Measurements from ENCODE around the gene CASD1.

CASD1 gene

GRCh38 chr7:94513565-94513860, 3.9 kb downstream of the CASD1 start:
- DNase-seq, result no peak

DNA sequence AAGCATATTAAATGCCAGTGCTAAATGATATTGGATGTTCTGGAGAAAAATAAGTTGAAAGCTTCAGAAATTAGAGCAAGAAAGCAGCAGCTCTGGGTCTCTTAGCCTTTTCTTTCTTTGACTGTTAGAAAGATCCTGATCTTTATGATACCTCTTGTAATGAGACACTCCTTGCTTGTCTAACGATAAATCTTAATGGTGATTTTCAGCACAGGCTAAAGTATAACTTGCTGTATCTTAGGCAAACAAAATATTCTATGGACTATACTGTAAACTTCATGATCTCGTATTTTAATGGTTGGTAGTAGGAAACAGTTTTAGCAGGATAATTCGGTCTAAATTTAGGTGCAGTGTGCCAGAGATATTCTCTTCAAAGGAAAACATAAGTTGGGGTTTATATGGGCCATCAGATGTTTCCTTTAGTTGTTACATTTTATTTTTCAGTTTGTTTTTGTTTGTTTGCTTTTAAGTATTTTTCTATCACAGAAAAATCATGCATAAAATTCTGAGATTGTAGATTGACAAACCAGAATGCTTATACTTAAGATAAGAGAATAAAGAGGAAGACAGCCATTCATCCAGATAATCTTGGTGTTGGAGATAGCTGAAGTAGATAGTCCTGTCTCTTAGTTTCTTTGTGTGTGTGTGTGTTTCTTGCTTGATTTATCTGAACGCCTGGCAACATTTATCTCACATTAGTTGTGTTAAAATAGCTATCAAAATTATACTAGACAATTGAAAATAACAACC, 4.7 kb downstream of the CASD1 start:
- no peak for DNase-seq

DNA sequence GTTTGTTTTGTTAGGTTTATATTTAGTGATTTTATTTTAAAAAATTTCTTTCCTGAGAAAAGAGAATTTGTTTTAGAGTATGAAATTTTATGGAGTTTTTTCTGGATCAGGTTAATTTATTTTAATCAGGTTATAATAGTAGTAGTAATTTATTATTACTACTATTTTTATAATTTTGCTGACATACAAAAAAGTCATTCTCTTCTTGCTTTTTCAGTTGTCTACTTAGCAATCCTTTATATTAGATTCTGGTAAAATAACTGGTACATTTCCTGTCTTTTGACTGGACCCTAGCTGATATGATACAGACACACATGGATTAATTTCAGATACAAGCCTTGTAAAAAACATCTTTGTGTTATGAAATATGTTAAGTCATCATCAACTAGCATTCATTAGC, 5.3 kb downstream of the CASD1 start:
- no peak for DNase-seq

DNA sequence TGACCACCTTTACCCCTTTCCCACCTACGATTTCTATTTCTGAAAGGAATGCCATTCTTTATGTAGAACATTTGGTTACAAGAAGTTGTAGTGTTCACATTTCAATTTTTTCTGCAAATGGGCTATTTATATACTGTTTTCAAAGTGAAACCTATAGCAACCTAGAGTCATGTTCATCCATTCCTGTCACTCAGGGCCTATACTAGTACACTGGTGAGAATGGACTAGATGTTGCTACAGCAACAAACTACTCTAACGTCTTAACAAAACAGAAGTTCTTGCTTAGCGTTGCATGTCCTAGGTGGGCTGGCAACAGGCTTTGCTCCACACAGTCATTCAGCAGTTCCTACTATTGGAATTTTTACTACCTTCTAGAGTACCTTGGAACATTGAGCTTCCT, 16.3 kb downstream of the CASD1 start:
- no peak for DNase-seq

DNA sequence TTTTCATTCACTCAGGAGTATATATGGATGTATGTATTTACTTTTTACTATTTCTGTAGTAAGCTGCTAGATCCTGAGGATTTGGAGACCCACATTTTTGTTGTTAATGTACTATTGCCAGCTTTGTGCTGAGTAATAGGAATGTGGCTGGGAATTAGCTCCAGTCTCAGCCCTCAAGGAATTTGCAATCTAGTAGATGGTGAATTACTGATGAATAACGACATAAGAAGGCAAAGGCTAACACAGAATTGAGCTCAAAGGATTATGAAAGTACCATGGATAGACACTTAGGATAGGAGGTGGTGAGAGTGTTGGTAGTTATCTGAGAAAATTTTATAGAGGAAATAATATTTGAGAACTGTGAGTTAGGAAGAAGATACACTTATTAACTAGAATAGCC, 19.9 kb downstream of the CASD1 start:
- no peak for DNase-seq

- DNase-seq, result no peak
Observed at GRCh38 chr7:94530109-94530508, 20.5 kb downstream of the CASD1 start.

DNA sequence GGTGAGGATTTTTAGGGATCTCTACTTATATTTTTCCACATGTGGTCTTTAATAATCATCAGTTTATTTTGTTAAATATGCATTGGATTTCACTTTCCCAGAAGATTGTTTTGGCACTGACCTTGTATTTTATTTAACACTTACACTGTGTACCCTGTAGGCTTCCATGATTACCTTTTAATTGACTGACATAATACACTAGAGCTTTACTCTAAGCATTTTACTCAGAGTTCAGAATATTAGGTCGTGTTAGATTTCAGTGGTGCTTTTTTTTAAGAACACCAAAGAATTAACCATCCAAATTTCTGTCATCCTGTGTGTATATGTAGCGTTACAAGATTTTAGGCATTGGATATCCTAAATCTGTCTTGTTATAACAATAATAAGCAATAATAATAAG, 23.1 kb downstream of the CASD1 start:
- DNase-seq, result no peak

- no peak for DNase-seq
Observed at GRCh38 chr7:94540428-94540827, 30.8 kb downstream of the CASD1 start.

DNA sequence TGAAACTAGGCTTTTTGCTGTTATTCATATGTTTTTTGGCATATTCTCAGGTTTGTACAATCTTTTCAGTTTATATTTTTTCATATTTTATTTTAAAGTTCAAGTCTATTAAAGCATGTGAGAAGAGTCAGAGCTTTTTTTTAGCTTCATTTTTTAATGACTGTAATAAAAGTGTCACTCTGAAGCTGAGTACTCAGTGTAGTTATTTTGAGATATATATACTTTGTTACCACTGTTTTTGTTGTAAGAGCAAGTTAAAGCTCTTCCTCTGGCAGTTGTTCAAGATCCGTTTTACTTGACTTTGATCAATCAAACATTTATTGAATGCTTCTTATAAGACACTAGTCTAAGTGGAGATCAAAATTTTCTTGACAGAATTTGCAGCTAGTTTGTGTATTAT, 37.5 kb downstream of the CASD1 start:
- no peak for DNase-seq

- no peak for DNase-seq
Observed at GRCh38 chr7:94556028-94556427, 46.4 kb downstream of the CASD1 start.

DNA sequence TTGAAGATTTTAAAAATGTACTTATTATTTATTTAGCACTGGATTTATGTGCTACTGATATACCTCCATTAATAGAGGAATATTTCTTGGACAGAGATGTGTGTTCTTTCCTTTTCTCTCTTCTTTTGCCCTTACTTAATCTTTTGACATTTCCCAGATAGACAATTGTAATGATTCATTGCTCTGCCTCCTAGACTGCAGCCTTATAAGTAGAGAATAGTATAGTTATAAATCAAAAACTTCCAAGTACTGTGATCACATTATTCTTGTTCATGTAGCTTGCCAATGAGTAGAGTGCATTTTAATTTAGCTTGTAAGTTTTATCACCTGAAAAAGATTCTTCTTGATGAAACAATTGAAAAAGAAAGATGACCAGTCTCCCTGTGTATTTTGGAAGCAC, 47.6 kb downstream of the CASD1 start:
- DNase-seq, result no peak

DNA sequence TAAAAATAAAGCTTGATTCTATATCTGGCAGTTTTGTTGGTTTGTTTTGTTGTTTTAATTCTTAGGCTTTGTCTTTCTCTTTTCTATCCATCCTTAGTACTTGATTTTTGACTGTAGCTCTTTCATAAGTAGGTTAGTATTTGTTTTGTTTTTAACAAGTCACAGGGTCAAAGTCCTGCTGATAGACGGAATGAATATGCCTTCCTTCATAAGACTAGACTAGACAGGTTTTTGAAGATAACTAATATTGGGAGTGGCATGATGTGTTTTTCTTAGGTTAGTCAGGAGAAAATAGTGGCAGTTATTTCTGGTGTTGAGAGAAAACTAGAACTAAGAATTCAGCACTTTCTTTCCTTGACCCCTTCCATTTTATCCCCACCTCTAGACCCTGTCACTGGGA, 50.4 kb downstream of the CASD1 start:
- DNase-seq, result no peak

- DNase-seq, result no peak
Observed at GRCh38 chr7:94561841-94562514, 52.4 kb downstream of the CASD1 start.

- no peak for DNase-seq
Observed at GRCh38 chr7:94562525-94562924, 52.9 kb downstream of the CASD1 start.

DNA sequence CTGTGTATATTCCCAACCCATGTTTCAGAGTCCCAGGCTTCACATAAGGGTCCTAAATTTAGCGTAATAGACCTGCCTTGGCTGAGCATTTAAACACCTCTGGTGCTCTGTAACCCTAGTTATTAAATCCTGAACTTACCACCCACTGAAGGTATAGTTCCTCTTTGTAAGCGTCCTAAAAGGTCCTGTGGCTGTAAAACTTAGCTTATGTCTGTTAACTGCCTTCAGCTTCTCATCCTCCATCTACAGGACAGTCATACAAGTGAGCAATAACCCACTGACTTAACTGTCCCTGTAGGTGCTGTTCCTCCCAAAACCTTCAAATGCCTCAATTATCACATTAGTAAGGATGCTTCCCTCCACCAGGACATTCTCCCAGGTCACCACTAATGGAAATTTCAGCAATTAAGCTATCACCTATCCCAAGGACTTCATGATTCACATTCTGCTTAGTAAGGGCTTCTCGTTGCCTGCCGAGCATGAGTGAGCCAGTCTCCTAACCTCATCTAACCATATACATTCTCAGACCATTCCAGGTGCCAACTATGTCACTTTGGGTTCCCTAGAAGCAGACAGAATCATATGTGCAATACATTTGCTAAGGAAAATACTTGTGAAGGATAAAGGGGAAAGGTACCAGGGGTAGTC, 55.8 kb downstream of the CASD1 start:
- no peak for DNase-seq

DNA sequence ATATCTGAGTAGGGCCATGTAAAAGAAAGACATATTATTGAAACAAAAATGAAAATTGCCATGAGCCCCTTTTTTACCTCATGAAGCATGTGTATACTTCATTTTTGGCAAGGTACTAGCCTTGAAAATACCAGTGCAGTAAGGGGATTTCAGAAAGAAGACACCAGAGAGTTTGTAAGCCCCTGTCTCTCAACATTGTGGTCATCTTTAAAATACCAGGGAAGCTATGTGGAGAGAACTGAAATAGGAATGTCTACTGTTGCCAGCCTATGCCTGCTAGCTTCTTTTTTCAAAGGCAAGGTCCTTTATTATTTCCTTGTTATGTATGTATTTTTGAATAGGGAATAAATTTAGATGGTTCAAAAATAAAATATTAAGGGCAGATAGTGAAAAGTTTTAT, 57.8 kb downstream of the CASD1 start:
- no peak for DNase-seq

DNA sequence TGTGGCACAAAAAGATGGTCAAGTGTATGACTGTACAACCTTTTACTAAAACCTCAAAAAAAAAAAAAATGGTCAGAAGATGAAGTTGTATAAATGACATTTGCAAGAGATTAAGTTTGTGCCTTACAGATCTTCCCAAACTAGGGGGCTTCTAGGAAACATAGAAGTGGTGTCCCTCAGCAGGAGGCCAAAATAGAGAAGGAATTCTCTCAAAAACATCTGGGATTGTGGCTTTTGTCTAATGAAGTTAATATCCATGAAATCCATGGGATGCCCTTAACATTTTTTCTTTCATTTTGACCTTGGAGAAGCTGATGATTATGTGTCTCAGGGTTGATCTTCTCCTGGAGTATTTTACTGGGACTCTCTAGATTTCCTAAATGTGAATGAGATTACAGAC, 62.2 kb downstream of the CASD1 start:
- DNase-seq, result no peak

DNA sequence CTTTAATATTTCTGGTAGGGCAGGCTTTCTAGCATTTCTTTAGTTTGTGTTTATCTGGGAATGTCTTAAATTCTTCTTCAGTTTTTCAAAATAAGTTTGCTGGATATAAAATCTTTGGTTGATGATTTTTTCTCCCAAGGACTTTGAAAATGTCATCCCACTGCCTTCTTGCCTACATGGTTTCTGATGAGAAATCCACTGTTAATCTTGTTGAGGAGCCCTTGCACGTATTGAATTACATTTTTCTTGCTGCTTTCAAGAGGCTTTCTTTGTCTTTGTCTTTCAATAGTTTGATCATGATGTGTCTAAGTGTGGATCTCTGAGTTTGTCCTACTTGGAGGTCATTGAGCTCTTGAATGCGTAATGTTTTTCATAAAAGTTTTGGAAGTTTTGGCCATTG, 66.0 kb downstream of the CASD1 start:
- no peak for DNase-seq

DNA sequence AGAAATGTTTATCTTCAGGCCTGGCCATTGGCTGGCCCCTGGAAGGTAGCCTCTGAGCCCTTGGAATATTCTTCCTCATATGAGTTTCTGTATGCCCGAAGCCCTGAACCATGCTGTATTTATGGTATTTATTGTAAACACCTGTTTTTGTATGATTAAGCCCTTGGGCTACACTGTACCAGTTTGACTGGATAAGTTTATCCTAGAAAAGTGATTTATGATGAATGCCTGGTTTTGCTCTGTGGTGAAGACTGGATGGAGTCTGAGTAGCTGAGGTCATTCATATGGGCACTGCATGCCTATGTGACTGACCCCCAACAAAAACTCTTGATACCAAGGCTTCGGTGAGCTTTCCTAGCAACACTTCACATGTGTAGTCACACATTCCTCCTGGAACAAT, 66.7 kb downstream of the CASD1 start:
- no peak for DNase-seq

- no peak for DNase-seq
Observed at GRCh38 chr7:94577357-94577756, 67.7 kb downstream of the CASD1 start.

GRCh38 chr7:94578614-94579013, 69.0 kb downstream of the CASD1 start:
- DNase-seq, result no peak

DNA sequence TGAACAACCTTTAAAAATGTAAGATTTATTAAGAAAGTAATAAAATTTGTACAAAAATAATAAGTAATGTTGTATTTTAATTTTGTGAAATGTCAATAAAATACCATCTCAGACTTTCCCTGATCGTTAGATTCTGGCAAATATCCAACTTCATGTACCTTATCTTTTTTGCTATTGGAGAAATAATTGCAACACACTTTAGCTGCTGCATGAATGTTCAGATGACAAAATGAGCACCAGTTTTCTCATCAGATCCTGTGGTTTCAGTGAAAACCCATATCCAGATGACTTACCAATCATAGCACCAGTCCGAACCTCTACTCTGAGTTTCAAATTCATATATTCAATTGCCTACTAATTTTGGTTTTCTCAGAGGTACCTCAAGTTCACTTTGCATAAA, 69.9 kb downstream of the CASD1 start:
- no peak for DNase-seq

- no peak for DNase-seq
Observed at GRCh38 chr7:94580601-94581000, 71.0 kb downstream of the CASD1 start.

DNA sequence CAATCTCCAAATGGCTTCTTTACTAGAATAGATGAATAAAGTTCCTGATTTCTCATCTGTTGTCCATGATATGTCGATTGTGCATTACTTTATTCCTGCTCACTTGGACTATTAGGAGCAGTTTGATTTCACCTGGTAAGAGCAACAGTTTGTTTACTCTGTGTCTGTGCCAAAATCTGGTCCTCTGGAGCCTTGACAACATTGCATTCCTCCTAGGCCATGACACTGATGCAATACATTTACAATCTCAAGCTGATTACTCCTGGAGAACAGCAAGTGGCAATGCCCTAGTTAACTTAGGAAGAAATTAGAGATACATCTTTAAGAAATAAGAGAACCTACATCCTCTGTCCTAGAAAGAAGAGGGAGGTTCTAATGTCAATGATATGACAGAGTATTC, 74.5 kb downstream of the CASD1 start:
- DNase-seq, result no peak

- no peak for DNase-seq
Observed at GRCh38 chr7:94588075-94588474, 78.5 kb downstream of the CASD1 start.
